ENCODE measurements around the gene FN1. TPM values are rescaled to one million over a fixed set of nuclear protein-coding genes. Genes with fewer than 3 reads are reported as not detected.
A peak's percentile ranks its signal among the peaks of the same experiment; 100 is the strongest.
"Not testable (repeated sequence)": the region's sequence is repeated elsewhere in the genome, so short reads cannot be mapped to it uniquely, and the experiment has no call there.

The FN1 gene
- total RNA-seq, 1 experiment from 2014 or later = 133 TPM

DNA sequence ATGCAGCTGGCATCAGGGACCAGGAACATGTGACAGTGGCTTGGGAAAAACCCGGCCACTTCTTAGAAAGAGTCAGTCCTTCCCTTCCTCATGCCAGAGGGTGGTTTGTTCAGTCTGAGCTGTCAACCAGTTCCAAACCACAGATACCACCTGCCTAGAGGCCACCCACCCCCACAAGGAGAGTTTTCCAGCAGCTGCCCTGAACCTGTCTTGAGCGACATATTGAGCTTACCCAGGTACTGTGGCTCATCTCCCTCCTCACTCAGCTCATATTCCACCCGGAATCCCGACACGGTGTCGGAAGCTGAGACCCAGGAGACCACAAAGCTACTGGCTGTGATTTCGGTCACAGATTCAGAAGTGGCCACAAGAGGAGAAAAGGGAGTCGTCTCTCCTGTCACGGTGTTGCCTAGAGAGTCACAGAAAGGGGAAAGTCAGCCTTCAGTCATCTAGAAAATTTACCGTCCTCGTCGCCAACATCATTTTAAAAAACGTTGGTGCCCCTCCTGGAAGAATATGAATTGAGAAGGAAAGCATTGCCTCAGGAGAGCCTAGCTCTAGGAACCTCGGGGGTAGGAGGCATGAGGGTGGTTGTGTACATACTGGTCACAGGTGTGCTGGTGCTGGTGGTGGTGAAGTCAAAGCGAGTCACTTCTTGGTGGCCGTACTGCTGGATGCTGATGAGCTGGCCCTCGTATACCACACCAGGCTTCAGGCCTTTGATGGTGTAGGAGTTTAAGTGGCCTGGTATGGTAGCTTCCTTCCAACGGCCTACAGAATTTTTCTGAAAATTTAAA is 26.3 kb downstream of the FN1 start:
- Mint-ChIP-seq H3K27ac (ENCODE audit: unreplicated experiment) (peak overlapping the region; percentile 82), H3K4me3 (ENCODE audit: low read depth, unreplicated experiment) (peak overlapping the region; percentile 27), H3K9me3 (ENCODE audit: low read depth, unreplicated experiment) (peaks cover 5% of the 10 kb centered on the region), H3K36me3 (ENCODE audit: insufficient read depth, unreplicated experiment) (peaks cover 23% of the 10 kb centered on the region), H3K27me3 (ENCODE audit: unreplicated experiment) (no peaks in the 10 kb centered on the region), H3K4me1 (ENCODE audit: low read depth, unreplicated experiment) (peaks cover 58% of the 10 kb centered on the region)
- CTCF ChIA-PET = interaction anchor here (1.1 to 1.3 kb wide), 2 partner anchors 18 to 649 kb away, joined by 3 read pairs; no protein-coding TSS in a partner anchor
- intact Hi-C loops (cut with micrococcal nuclease; ENCODE audit: unreplicated experiment) = no loop called here
- BruUV-seq (replicated peaks) = no TSS peak
- TF ChIP-seq, protein P1, sequence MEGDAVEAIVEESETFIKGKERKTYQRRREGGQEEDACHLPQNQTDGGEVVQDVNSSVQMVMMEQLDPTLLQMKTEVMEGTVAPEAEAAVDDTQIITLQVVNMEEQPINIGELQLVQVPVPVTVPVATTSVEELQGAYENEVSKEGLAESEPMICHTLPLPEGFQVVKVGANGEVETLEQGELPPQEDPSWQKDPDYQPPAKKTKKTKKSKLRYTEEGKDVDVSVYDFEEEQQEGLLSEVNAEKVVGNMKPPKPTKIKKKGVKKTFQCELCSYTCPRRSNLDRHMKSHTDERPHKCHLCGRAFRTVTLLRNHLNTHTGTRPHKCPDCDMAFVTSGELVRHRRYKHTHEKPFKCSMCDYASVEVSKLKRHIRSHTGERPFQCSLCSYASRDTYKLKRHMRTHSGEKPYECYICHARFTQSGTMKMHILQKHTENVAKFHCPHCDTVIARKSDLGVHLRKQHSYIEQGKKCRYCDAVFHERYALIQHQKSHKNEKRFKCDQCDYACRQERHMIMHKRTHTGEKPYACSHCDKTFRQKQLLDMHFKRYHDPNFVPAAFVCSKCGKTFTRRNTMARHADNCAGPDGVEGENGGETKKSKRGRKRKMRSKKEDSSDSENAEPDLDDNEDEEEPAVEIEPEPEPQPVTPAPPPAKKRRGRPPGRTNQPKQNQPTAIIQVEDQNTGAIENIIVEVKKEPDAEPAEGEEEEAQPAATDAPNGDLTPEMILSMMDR (IDR thresholded peaks at IDR 0.05; ENCODE audit: unreplicated experiment) = no peak
- peak; percentile 83 for DNase-seq

DNA sequence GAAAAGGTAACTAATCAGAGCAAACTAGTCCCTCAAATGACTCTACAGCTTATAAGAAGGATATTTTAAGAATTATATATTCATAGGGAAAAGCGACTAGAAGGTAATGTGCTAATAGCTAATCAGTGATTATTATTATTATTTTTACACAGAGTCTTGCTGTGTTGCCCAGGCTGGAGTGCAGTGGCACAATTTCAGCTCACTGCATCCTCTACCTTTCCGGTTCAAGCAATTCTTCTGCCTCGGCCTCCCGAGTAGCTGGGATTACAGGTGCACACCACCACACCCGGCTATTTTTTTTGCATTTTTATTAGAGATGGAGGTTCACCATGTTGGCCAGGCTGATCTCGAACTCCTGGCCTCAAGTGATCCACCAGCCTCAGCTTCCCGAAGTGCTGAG is 27.4 kb downstream of the FN1 start:
- H3K4me1 Mint-ChIP-seq (ENCODE audit: low read depth, unreplicated experiment) = peaks cover 48% of the 10 kb centered on the region
- CTCF ChIA-PET = interaction anchor here (0.7 to 1.3 kb wide), 3 partner anchors 17 to 747 kb away, joined by 3 to 5 read pairs (median 3); no protein-coding TSS in a partner anchor
- BruUV-seq (replicated peaks) = not testable (repeated sequence)

DNA sequence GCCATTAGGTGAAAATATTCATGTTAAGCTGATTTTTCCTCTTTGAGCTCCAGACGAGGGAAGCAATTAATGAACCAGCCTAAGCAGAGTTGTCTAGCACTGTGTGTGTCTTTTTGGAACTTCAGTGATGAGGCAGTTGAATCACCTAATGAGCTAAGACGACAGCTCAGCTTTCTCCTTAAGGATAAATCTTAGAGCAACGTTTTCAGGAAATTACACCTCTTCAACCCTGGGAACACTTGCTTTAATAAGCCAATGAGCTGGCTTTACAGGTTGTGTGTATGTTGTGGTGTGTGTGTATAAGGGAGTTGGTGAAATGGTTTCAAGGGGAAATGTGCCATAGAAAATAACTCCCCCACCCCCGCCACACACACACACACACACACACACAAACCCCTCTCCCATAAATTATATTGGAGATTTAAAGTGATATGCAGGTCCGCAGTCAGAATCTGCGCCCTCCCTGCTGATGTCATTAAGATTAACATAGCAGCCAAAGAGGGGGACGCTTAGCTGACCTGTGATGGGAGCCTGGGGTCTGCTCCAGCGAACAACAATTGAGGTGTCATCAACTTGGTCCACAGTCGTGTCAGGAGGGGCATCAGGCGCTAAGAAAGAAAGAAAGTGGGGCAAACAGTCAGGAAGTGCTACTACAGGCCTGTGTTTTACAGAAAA is 28.1 kb downstream of the FN1 start:
- Mint-ChIP-seq H3K4me3 (ENCODE audit: low read depth, unreplicated experiment) (no peak overlapping the region), H3K4me1 (ENCODE audit: low read depth, unreplicated experiment) (peaks cover 40% of the 10 kb centered on the region), H3K27ac (ENCODE audit: unreplicated experiment) (peak overlapping the region; percentile 58), H3K9me3 (ENCODE audit: low read depth, unreplicated experiment) (peaks cover 2% of the 10 kb centered on the region), H3K27me3 (ENCODE audit: unreplicated experiment) (no peaks in the 10 kb centered on the region), H3K36me3 (ENCODE audit: insufficient read depth, unreplicated experiment) (peaks cover 19% of the 10 kb centered on the region)
- intact Hi-C loops (cut with micrococcal nuclease; ENCODE audit: unreplicated experiment) = no loop called here
- CTCF ChIA-PET = interaction anchor here (0.7 kb wide), 1 partner anchor 748 kb away, joined by 5 read pairs; no protein-coding TSS in a partner anchor
- no peak for DNase-seq
- TF ChIP-seq, protein P1 (IDR thresholded peaks at IDR 0.05; ENCODE audit: unreplicated experiment) = no peak
- BruUV-seq (replicated peaks) = no TSS peak

More for the DNA sequence above, 27.4 kb downstream of the FN1 start:
- DNase-seq; intact Hi-C loops (cut with micrococcal nuclease; ENCODE audit: unreplicated experiment); H3K27me3 Mint-ChIP-seq (ENCODE audit: unreplicated experiment); H3K9me3 Mint-ChIP-seq (ENCODE audit: low read depth, unreplicated experiment); H3K4me3 Mint-ChIP-seq (ENCODE audit: low read depth, unreplicated experiment): not testable (repeated sequence)
- Mint-ChIP-seq H3K27ac (ENCODE audit: unreplicated experiment) (peak overlapping the region; percentile 82), H3K36me3 (ENCODE audit: insufficient read depth, unreplicated experiment) (peaks cover 19% of the 10 kb centered on the region)

DNA sequence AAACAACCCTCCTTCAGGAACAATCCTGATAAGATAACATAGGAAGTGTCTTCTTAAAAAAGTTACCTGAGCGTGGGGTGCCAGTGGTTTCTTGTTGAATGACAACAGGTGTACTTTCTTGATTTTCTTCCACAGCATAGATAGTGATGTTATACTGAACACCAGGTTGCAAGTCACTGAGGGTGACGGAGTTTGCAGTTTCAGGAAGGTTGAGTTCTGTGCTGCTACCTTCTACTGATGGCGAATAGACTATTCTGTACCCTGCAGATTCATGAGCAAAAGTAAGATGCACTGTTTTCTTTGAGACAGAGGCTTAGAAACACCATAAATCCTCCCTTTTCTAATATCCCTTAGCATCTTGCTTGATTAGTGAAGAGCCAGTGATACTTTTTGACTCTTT is 28.8 kb downstream of the FN1 start:
- BruUV-seq (replicated peaks) = no TSS peak
- H3K4me1 Mint-ChIP-seq (ENCODE audit: low read depth, unreplicated experiment) = peaks cover 36% of the 10 kb centered on the region
- CTCF ChIA-PET = no interaction called here
- TF ChIP-seq, protein P1 (IDR thresholded peaks at IDR 0.05; ENCODE audit: unreplicated experiment) = no peak
- H3K27ac Mint-ChIP-seq (ENCODE audit: unreplicated experiment) = no peak overlapping the region
- no peak for DNase-seq
- H3K4me3 Mint-ChIP-seq (ENCODE audit: low read depth, unreplicated experiment) = no peak overlapping the region
- H3K36me3 Mint-ChIP-seq (ENCODE audit: insufficient read depth, unreplicated experiment) = peaks cover 19% of the 10 kb centered on the region
- intact Hi-C loops (cut with micrococcal nuclease; ENCODE audit: unreplicated experiment) = no loop called here
- H3K9me3 Mint-ChIP-seq (ENCODE audit: low read depth, unreplicated experiment) = no peaks in the 10 kb centered on the region
- H3K27me3 Mint-ChIP-seq (ENCODE audit: unreplicated experiment) = no peaks in the 10 kb centered on the region
